GM15510 (cell line): ENCODE measurements around the gene NCOA3.

ENCODE experiments used
- POLR2A ChIP-seq: IDR thresholded peaks from 3 replicates; pipeline ENCODE4 v1.6.1; 2011; ENCODE audit warnings: borderline replicate concordance; ENCODE audit not compliant: insufficient read length; ENCODE audit errors: extremely low read depth

Gene NCOA3

GRCh38 chr20:47675190-47676142 lies 173.8 kb downstream of the NCOA3 start:
- TF ChIP-seq POLR2A = no peak

GRCh38 chr20:47676219-47676721 lies 174.6 kb downstream of the NCOA3 start:
- no peak for TF ChIP-seq POLR2A

GRCh38 chr20:47676912-47677634 lies 175.4 kb downstream of the NCOA3 start:
- TF ChIP-seq POLR2A = no peak

GRCh38 chr20:47677635-47678453 lies 176.2 kb downstream of the NCOA3 start:
- no peak for TF ChIP-seq POLR2A

- no peak for TF ChIP-seq POLR2A
Observed at GRCh38 chr20:47678536-47678935, 176.8 kb downstream of the NCOA3 start.

- no peak for TF ChIP-seq POLR2A
Observed at GRCh38 chr20:47679462-47679861, 177.8 kb downstream of the NCOA3 start.

- no peak for TF ChIP-seq POLR2A
Observed at GRCh38 chr20:47680804-47681529, 179.3 kb downstream of the NCOA3 start.

- no peak for TF ChIP-seq POLR2A
Observed at GRCh38 chr20:47682028-47682783, 180.5 kb downstream of the NCOA3 start.

- no peak for TF ChIP-seq POLR2A
Observed at GRCh38 chr20:47682916-47683315, 181.2 kb downstream of the NCOA3 start.

GRCh38 chr20:47684306-47685080 lies 182.8 kb downstream of the NCOA3 start:
- no peak for TF ChIP-seq POLR2A

GRCh38 chr20:47686545-47686944 lies 184.9 kb downstream of the NCOA3 start:
- TF ChIP-seq POLR2A = no peak
